NCI-H2107 (cell line): ENCODE data around the gene SLC24A3.

Source experiments
- DNase-seq: peaks from one replicate; lab custom pipeline; 2025; lab: John Stamatoyannopoulos, UW

SLC24A3 gene

DNA sequence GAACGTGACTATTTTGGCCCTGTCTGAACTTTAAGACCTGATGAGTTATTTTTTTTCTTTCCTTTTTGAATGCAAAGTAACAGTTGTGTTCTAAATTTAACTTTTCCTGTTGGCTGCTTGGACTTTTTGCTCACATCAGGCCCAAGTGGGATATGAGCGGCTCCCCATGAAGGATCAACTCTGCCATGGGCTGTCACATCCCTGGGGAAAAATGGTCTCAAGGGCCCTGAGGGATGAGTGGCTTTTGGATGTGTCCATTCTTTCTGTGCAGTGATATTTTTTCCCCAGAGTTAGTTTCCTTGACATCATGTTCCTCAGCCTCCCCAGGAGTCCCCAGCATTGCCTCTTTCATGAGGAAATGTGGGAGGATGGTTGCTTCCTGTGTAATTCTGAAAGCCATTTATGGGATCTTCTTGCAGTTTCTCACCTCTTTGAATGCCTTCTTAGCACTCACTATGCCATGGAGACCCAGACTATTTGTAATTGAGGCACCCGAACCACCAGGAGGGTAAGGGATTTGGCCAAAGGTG, 92.5 kb downstream of the SLC24A3 start:
- no peak for DNase-seq

DNA sequence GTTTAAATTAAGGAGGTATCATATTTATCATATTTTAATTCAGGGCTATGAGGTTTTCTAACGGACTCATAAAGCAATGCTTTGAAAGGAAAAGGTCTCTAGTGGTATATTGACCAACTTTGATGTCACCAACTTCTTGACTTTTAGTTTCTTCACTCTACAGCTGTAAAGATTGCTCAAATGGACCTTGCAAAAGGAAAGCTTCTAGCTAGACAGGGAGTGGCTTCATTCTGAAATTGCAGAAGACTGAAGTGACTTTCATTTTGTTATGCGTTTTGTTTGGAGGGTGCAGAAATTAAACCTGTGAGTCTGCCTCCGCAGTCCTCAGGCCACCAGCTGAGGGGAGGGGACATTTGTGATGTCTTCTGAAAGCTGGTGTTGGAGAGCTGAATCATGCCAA, 95.7 kb downstream of the SLC24A3 start:
- DNase-seq = no peak

DNA sequence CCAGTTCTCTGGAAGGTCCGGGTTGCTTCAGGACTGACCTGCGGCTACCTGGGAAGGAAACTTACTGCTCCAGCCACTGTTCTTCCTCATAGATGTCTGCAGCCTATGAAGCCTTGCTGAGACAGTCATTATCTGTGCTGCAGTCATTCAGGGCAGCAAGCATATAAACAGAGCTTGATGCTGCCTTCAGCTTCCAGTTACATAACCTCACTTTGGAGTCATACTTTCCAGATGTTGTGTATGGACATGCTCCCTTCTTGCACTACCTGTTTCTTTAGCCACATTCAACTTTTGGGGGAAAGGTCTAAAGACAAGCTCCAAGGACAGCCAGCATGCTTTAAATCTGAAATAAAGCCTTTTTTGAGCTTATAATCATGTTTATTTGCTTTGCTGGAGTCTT, 98.1 kb downstream of the SLC24A3 start:
- DNase-seq = no peak

- DNase-seq = no peak
Observed at GRCh38 chr20:19313342-19314069, 101.1 kb downstream of the SLC24A3 start.

DNA sequence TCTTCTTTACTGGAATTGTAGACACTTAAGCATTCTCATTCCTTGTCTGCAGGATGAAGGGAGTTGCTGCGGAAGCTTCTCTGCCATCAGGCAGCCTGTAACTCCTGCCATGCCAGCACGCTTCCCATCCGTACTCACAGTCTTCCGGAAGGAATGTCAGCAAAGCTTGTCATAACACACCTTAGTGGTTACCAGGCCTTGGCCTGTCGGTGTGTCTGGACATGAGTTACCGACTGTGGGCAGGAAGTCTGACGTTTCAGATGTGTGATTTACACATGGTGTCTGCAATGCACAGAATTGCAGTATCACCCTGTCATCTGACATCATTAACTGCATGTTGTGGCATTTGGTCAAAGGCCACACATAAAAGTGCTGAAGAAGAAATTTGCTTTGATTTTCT, 102.2 kb downstream of the SLC24A3 start:
- no peak for DNase-seq

GRCh38 chr20:19317237-19318069, 105.0 kb downstream of the SLC24A3 start:
- DNase-seq = no peak

GRCh38 chr20:19318610-19319009, 106.2 kb downstream of the SLC24A3 start:
- no peak for DNase-seq

GRCh38 chr20:19320005-19320404, 107.6 kb downstream of the SLC24A3 start:
- no peak for DNase-seq

DNA sequence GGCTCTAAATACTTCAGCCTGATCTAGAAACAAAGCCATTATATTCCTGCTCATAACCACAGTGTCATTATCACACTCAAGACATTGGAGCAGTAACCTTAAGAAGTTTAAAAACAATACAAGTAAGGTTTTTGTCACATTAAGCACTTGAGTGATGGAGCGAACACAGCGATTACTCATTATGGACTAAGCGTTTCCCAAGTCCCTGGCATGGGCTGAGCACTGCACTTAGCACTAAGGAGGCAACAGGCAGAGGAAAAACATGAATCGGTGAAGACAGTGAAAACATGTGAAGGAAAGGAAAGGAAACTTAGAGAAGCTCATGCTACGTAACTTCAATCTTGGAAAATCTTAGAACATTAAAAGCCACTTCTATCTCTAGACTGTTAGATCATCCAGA, 108.7 kb downstream of the SLC24A3 start:
- no peak for DNase-seq

DNA sequence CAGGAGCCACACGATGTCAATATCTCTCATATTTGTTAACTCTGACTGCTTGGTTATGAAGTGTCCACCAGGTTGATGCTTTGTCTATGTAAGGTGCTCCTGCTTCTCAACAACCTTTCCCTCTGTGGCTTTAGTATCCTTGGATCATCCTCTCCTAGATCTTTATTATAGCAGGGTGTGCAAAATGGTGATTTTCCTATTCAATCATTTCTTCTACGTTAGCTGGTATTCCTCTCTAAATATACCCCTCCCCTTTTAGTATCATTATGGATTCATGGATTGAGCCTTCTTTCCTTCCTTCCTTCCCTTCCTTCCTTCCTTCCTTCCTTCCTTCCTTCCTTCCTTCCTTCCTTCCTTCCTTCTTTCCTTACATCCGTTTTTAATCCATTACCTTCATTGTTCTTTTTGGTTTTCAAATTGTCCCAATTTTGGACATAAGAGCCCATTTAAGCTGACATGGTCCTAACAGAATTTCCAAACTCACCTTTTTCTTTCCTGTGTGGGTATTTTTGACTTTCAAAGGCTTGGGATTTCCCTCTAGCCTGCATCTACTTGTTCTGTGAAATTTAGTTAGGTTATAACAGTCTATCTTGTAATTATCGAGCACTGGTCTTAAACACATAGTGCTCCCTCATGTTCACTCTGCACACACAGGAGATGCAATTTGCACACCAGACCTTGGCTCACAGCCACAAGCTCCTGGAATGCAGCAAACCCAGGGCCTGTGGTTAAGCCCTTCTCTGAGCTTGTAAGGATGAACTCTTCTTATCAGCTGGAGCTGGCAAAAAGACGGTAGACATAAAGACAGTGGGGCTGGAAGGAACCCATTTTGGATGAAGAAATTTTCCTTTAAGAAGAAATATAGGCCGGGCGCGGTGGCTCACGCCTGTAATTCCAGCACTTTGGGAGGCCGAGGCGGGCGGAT, 109.9 kb downstream of the SLC24A3 start:
- no peak for DNase-seq

- no peak for DNase-seq
Observed at GRCh38 chr20:19327401-19327800, 115.0 kb downstream of the SLC24A3 start.

GRCh38 chr20:19328676-19329075, 116.2 kb downstream of the SLC24A3 start:
- DNase-seq = no peak

GRCh38 chr20:19330038-19330437, 117.6 kb downstream of the SLC24A3 start:
- DNase-seq = no peak

GRCh38 chr20:19330731-19331130, 118.3 kb downstream of the SLC24A3 start:
- DNase-seq = no peak

GRCh38 chr20:19333563-19333962, 121.1 kb downstream of the SLC24A3 start:
- DNase-seq = no peak

DNA sequence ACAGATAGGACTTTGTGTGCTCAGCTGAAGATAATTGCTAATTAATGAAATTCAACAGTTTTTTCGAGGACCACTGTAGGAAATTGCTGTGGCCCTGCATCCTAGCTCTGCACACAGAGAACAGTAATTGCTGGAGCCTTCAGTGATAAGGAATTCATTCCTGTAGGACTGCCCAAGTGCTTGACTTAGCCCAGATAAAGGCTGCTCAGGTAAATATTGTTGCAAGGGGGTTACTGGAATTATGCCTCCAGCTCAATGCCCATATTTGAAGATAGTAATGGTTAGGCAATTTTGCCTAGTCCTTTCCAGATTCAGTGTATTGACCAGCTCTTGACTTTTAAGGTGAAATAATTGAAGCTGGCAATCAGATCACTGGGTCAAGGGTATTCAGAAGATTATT, 122.9 kb downstream of the SLC24A3 start:
- DNase-seq = no peak

GRCh38 chr20:19335916-19336315, 123.5 kb downstream of the SLC24A3 start:
- DNase-seq = no peak

- no peak for DNase-seq
Observed at GRCh38 chr20:19336631-19337030, 124.2 kb downstream of the SLC24A3 start.

DNA sequence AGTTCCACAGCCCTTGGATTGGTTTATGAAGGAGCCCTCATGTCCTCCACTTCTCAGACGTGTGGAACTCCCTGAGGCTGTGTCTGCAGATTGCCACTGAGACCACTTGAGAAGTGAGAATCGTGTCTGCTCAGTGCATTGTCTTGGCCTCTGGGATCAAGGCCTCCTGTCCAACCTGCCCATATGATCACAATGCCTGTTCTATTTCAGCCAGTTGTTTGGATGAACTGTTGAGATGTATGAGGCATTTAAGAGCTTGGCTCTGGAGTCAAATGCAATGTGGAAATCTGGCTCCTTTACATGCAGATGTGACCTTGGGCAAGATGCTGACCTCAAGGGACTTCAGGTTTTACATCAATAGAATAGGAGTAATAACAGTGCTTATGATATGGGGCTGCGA, 125.9 kb downstream of the SLC24A3 start:
- no peak for DNase-seq

GRCh38 chr20:19338960-19339359, 126.5 kb downstream of the SLC24A3 start:
- no peak for DNase-seq

- DNase-seq = no peak
Observed at GRCh38 chr20:19341348-19342053, 129.1 kb downstream of the SLC24A3 start.
